HUES6 (cell line): Measurements from ENCODE around the gene F9.

Experiments used
- H3K27ac ChIP-seq: 2 replicates; pipeline ENCODE4 v1.7.0; 2013; ENCODE audit warnings: low read depth, mild to moderate bottlenecking, low read length, inconsistent platforms
- H3K27me3 ChIP-seq: 2 replicates; pipeline ENCODE4 v1.6.1; 2013; ENCODE audit warnings: low read length; ENCODE audit not compliant: control insufficient read depth, insufficient read depth
- H3K36me3 ChIP-seq: 2 replicates; pipeline ENCODE4 v1.6.1; 2013; ENCODE audit warnings: low read length; ENCODE audit not compliant: control insufficient read depth, insufficient read depth
- H3K4me1 ChIP-seq: 2 replicates; pipeline ENCODE4 v1.6.1; 2013; ENCODE audit warnings: low read length; ENCODE audit not compliant: control insufficient read depth, insufficient read depth
- H3K4me3 ChIP-seq: 2 replicates; pipeline ENCODE4 v1.5.1; 2013; ENCODE audit warnings: low read depth, low read length
- H3K9ac ChIP-seq: one replicate; pipeline ENCODE4 v1.6.1; 2013; ENCODE audit warnings: mild to moderate bottlenecking, low read length
- H3K9me3 ChIP-seq: 2 replicates; pipeline ENCODE4 v1.6.1; 2013; ENCODE audit warnings: low read depth, low read length; ENCODE audit not compliant: control insufficient read depth, insufficient read depth

F9 gene

DNA sequence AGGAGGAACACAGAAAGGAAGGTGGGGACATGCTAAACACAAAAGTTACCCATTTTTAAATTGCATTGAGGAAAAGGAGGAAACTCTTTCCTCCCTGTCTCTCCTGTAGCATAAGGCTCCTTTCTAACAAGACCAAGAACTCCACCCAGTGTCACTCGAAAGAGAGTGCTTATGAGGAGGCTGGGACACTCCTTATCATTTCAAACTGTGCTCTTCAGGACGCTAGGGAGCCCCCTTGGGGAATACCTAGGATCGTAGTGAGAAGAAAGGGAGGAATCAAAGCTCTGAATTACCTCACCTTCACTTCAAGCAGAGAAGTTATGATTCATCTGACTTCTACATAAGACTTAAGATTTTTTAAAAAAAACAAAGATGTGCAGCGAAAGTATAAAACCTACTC lies 65.5 kb downstream of the F9 start:
- Histone ChIP-seq H3K4me3 (no peak overlapping the region), H3K27me3 (no peaks in the 10 kb centered on the region), H3K27ac (no peak overlapping the region), H3K4me1 (0 out of 2 replicates have a peak, but pooled peaks cover 5% of the 10 kb centered on the region), H3K9ac (no peak overlapping the region), H3K36me3 (no peaks in the 10 kb centered on the region), H3K9me3 (no peaks in the 10 kb centered on the region)

DNA sequence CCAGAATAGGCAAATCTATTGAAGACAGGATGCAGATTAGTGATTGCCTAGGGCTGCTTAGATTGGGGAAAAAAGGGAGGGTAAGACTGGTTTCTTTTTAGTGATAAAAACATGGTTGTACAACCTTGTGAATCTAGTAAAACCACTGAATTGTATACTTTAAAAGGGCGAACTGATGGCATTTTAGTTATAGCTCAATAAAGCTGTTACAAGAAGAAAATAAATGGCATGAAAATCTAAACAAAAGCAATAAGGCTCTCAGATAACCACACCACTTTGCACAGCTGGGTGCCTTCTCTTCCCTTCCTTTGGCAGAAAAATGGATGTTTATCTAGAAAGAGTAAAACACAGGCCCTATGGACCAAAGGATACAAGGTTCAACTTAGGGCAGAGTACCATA lies 69.6 kb downstream of the F9 start:
- Histone ChIP-seq H3K27ac (no peak overlapping the region), H3K4me3 (no peak overlapping the region), H3K36me3 (no peaks in the 10 kb centered on the region), H3K9ac (no peak overlapping the region), H3K4me1 (0 out of 2 replicates have a peak, but pooled peaks cover 5% of the 10 kb centered on the region), H3K27me3 (no peaks in the 10 kb centered on the region; the same call in 1 of the 2 replicates), H3K9me3 (no peaks in the 10 kb centered on the region)
